CD4-positive, alpha-beta T cell treated with Interleukin-17A for 1 hour (primary cell): Measurements from ENCODE around the gene AHCYL2.
"Not testable (repeated sequence)": the region's sequence is repeated elsewhere in the genome, so short reads cannot be mapped to it uniquely, and the experiment has no call there.

Source experiments
- DNase-seq: peaks from one replicate; pipeline ENCODE4 v3.0.0-alpha.2; 2020

AHCYL2 gene

DNA sequence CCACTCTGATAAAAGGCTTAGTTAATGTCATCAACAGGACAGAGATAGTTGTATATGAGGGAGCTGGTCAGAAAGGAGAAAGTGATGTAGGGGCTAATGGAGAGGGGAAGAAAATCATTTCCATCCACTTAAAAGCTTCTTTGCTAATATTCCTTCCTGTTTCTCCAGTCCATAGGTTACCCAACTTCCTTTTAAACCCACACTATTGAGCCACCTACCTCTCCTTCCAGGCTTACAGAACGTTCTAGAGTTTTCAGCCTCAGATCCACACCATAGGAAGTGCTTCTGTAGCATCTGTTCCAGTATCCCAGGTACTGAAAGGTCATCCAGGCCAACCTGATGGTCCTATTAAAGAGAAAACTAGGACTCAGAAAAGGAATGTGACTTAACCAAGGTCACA is 237.6 kb downstream of the AHCYL2 start:
- DNase-seq, result no peak

DNA sequence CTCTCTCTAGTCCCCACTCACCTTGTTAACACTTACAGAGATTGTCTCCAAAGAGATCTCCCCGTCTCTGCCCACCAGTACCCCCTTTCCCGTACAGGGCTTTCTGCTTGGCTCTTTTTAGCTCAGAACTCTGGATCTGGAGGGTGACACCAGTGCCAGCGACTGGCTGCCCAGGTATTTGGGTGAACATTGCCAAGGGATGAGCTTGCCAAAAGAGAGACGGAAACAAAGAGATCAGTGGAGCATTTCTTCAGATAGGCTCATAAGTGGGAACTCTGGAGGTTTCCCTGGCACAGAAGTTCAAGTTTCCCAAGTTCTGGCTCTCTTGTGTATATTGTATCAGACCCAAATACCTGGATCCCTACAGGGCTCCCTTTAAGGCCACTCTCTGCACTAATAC is 239.4 kb downstream of the AHCYL2 start:
- no peak for DNase-seq

DNA sequence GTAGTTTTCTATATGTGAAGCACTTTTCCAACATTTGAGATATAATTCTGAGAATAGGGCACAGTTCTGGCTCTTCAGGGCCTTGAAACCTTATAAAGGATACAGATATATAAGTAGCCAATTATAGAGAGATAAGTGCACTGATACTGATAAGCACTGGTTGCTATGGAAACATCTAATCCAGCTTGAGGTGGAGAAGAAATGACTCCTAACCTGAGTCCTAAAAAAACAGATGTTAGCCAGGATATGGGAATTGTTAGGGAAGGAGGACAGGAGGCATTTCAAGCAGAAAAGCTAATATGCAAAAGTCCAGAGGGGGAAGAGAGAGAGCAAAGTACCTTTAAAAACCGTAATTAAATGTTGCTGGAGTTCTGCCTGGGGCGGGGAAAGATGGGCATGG is 240.2 kb downstream of the AHCYL2 start:
- no peak for DNase-seq

DNA sequence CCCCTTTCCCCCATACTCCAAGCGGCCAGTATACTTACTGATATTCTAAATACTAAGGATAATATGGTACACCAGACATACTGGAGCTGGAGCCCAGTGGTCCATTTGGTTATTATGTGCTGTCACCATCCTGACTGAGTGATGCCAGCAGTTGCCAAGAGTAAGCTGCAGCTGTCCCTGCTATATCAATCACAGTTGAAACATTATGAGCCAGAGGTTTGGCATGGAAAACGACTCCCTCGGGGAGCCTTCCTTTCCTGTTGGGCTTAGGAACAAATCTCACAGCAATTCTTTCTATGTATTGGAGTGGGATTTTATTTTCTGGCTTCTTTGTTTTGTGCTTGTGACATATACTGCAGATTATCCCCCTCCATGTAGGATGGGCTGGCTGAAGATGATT is 242.0 kb downstream of the AHCYL2 start:
- DNase-seq, result no peak

DNA sequence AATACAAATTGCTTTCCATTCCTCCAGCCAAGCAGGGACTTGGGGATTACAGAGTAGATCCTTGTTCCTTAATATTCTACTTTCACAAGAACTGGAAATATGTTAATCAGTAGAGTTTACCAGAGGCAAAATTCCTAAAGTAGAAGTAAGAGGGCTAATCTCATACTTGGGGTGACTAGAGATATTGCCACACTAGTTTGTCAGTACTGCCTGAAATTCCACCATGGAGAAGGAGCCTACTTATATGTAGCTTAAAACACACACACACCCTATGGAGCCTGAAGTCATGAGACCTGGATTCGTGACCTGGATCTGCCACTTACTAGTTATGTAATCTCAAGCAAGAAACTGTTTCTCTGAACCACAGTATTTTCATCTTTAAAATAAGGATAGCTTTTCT is 243.3 kb downstream of the AHCYL2 start:
- DNase-seq, result no peak

DNA sequence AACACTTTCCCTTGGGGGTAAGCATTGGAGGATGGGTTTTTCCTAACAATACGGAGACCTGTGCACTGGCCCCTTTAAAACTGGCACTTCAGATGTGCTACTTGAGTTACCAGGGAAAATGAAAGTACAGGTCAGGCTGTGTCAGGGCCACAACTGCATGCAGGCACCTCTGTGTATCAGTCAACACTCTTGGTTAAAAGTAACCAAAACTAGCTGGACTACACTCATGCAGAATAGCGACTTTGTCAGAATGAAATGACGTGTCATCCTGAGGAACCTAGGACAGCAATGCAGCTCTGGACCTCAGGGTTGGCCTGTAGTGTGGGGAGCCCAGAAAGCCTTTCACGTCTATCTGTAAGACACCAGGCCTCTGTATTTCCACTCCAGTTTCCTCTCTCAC is 243.7 kb downstream of the AHCYL2 start:
- peak; percentile 4 for DNase-seq

DNA sequence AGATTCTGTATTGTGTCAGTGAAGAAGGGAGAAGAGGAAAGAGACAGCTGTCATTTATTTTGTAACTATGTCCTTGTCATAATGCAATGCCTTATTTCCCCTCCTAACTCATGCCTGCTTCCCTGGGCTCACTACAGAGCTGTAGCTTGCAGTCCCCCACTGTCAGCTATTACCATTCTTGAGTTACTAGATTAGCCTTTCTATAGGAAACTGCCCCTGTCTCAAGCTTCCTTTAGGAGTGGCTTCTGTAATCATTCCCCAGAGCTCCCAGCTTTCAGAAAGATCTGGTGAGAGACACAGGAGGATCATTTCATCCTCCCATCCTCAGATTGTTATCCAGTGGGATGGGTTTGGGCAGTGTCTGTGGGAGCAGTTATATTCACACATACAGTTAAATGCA is 245.1 kb downstream of the AHCYL2 start:
- DNase-seq, result no peak

DNA sequence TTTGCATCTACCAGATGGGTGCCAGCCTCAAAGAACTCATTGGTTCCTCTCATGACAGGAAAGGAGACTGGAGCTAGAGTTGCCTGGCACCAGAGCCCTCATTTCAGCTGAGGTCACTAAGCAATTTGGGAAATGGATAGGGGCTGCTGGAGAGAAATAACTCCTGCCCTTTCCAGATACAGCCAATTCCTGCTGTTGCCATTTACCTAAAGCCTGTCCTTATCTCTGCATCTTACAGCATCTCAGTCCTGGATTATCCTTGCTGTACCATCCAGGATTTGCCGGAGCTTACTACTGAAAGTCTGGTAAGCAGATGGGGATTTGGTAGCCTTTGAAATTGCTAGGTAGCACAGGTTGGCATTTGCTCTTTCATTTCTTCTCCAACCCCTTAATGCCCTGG is 245.6 kb downstream of the AHCYL2 start:
- no peak for DNase-seq

DNA sequence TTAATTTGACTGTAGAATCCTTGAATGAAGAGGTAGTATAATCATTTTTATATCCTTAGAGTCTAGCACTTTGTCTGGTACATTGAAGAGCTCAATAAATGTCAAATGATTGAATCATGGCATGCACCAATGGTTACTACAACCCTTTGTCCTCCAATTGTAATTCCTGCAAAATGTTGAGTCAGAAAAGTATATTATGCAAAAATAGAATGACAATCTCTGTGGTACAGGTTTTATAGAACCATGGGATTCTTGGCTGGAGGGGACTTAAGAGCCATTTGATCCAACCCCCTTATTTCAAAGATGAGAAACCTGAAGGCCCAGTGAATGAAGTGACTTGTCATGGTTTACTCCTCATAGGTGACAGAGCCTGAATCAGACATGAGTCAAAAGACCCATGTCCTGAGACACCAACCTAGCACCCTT is 246.6 kb downstream of the AHCYL2 start:
- DNase-seq, result no peak

DNA sequence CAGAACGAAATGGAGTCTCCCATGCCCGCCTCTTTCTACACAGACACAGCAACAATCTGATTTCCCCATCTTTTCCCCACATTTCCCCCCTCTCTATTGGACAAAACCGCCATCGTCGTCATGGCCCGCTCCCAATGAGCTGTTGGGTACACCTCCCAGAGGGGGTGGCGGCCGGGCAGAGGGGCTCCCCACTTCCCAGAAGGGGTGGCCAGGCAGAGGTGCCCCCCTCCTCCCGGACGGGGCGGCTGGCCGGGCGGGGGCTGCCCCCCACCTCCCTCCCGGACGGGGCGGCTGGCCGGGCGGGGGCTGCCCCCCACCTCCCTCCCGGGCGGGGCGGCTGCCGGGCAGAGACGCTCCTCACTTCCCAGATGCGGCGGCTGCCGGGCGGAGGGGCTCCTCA is 251.1 kb downstream of the AHCYL2 start:
- DNase-seq, result not testable (repeated sequence)

DNA sequence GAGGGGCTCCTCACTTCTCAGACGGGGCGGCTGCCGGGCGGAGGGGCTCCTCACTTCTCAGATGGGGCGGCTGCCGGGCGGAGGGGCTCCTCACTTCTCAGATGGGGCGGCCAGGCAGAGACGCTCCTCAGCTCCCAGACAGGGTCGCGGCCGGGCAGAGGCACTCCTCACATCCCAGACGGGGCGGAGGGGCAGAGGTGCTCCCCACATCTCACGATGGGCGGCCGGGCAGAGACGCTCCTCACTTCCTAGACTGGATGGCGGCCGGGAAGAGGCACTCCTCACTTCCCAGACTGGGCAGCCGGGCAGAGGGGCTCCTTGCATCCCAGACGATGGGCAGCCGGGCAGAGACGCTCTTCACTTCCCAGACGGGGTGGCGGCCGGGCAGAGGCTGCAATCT is 251.6 kb downstream of the AHCYL2 start:
- DNase-seq, result not testable (repeated sequence)
